NB4 (cell line): ENCODE results near the gene KRTAP10-8.

ENCODE experiments used
- CTCF ChIP-seq: IDR thresholded peaks from one replicate; pipeline ENCODE4 v1.5.1; 2012; ENCODE audit warnings: low read depth, low read length
- MAX ChIP-seq: IDR thresholded peaks from 2 replicates; pipeline ENCODE4 v1.6.1; 2011; ENCODE audit warnings: low read depth, low read length
- POLR2A ChIP-seq: IDR thresholded peaks from 2 replicates; pipeline ENCODE4 v1.6.1; 2011; ENCODE audit warnings: mild to moderate bottlenecking; ENCODE audit not compliant: insufficient read length; ENCODE audit errors: extremely low read depth

- no peak for TF ChIP-seq CTCF
- TF ChIP-seq POLR2A = no peak
- TF ChIP-seq MAX = no peak
These were observed 45.5 kb upstream of the KRTAP10-8 start for GRCh38 chr21:44566403-44566802.
